GM19324 (cell line): ENCODE results near the gene SPRY1.

Source experiments
- ATAC-seq: cut with Tn5 transposase; IDR thresholded peaks from one replicate; pipeline ENCODE4 v1.9.1; 2021; ENCODE audit warnings: mild to moderate bottlenecking, moderate library complexity; ENCODE audit not compliant: unreplicated experiment, low FRiP score

The SPRY1 gene, protein sequence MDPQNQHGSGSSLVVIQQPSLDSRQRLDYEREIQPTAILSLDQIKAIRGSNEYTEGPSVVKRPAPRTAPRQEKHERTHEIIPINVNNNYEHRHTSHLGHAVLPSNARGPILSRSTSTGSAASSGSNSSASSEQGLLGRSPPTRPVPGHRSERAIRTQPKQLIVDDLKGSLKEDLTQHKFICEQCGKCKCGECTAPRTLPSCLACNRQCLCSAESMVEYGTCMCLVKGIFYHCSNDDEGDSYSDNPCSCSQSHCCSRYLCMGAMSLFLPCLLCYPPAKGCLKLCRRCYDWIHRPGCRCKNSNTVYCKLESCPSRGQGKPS

GRCh38 chr4:123396307-123397143, at the start of gene SPRY1:
SPRY1 (plus strand) TSS chr4:123396795; CDS start chr4:123401592, 4,797 bp downstream.
- ATAC-seq: peak; percentile 40

GRCh38 chr4:123346951-123347350, 49.6 kb upstream of the SPRY1 start:
- ATAC-seq: peak; percentile 51

DNA sequence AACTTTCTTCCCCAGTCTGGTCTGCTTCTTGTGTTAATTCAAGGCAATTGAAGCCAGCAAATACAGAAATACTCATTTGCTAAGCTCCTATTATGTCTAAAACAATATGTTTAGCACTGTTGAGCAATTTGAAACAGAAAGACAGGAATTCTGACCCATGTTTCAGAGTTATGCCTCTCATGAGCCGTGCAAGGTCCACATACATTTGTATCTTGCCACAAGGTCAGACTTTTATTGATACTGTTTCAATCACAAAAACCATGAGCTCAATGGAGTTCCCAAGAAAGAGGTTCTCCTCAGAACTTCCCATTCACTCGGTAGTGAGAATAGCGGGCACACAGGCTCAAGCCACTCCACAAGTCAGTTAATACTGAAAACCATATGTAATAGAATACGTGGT, 47.6 kb upstream of the SPRY1 start:
- ATAC-seq: no peak

GRCh38 chr4:123349421-123350190, 47.0 kb upstream of the SPRY1 start:
- no peak for ATAC-seq

DNA sequence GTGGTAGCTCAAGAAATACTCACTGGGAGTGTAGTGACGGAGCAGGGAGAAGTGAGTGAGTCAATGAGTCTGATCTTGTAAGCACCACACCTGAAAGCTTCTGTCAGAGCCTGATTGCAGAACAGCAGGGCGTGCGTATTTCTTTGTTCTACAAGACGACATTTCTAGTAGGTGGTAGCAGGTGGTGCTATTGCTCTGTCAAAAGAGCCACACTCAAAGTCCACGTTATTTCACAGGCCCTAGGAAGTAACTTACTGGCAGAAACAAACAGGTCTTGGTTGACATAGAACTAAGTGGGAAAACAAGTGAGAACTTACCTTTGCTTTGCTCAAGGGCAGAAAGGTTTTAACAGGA, 46.4 kb upstream of the SPRY1 start:
- no peak for ATAC-seq

GRCh38 chr4:123350726-123351125, 45.9 kb upstream of the SPRY1 start:
- no peak for ATAC-seq

- no peak for ATAC-seq
These were observed 44.9 kb upstream of the SPRY1 start for GRCh38 chr4:123351713-123352112.

DNA sequence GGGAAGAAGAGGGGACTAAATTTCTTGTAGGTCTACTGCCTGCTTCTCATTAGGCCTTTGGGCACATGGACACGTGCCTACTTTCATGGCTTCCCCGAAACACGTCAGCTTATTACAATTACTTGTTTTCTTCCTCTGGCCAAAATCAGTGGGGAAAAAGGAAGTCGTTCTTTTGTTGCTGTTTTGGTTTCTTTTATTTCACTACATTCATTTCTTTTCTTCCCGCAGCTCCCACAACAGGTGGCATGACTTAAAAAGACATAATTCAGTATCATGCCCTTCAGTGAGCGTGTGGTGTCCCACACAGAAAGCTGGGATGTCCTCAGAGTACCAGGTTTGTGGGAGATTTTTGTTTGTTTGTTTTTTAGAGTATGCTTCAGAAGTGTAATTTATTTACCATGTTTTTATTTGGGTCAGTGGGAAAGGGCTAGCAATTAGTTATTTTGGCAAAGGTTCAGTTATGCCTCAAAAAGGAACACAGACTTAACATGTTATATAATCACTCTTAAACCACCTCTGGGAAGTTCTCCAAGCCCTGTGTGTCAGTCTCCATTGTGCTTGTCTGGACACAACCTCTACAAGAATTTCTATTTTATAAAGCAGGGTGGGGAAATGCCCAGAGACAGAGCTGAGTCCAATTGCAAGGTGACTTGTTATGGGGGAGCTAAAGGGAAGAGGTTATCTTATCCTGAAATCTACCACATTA, 44.2 kb upstream of the SPRY1 start:
- no peak for ATAC-seq

GRCh38 chr4:123352966-123353365, 43.6 kb upstream of the SPRY1 start:
- no peak for ATAC-seq

- no peak for ATAC-seq
These were observed 42.9 kb upstream of the SPRY1 start for GRCh38 chr4:123353656-123354055.

- ATAC-seq: no peak
These were observed 41.9 kb upstream of the SPRY1 start for GRCh38 chr4:123354701-123355100.

DNA sequence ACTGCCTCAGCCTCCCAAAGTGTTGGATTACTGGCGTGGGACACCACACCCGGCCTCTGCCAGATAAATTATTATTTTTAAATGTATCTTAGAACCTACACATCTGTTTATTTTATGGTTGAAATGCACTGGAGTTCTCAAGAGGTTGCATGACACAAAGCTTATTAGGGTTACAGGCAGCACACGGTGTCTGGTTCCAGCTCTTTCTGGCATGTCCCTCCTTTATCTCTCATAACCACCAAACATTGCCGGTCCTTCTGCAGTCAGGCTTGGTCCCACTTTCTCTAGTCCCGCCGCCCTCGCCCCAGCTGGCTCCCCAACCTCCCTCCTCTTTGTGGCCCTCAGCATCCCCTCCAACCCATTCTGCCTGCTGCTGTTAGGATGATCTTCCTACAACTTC, 39.7 kb upstream of the SPRY1 start:
- ATAC-seq: no peak

DNA sequence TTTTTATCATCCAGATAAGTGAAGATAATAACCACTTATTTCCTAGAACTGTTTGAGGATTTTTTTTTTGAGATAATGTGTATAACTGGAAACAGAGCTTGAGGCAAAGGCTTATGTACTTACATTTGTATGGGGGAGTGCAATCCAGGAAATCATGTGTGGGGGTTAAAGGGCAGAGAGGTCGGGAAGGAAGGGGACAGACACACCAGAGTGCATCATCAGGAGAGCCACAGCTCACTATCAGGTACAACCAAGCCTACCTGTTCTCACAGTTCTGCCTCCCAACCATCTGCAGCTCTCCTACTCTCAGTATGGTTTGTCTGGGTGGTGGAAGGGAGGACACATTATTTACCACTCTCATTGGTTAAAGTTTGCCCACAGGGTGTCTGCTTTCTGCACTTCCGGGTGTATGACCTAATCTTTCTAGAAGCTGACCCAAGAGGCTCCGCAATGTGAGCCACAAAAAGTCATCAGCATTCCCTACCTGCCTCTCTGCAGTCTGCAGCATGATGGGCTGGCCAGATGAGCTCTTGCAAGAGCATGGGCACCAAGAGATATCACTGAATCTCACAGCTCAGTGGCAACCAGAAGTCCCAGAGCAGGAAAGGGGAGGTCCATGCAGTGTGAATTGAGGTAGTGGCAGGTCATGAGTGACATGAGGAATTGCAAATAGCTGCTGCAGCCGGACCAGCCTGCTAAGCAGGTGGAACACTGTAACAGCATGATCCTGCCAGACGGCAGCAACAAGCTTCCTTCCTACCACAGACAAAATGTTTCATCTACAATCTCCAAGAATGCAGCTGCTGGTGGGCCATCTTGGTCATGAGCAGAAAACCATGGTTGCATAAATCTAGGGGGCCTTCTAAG, 36.9 kb upstream of the SPRY1 start:
- no peak for ATAC-seq

GRCh38 chr4:123361195-123361861, 35.3 kb upstream of the SPRY1 start:
- no peak for ATAC-seq

- ATAC-seq: no peak
These were observed 34.5 kb upstream of the SPRY1 start for GRCh38 chr4:123362103-123362502.

DNA sequence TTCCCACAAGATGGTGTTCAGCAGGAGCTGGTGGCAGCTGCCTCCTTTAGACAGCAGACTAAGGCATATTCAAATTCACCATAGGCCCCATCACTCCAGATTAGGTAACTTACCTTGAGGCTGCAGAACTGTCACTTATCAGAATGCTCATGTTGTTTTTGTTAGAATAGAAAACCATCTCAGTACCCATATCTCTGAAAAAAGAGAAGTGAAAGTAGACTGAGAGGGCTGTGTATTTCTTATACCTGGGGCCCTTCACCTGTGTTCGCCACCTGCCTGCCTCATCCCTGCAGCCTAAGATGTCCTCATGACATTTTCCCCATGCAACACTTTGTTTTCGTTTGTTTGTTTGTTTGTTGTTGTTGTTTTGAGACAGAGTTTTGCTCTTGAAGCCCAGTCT, 32.9 kb upstream of the SPRY1 start:
- ATAC-seq: peak; percentile 90

GRCh38 chr4:123364906-123365305, 31.7 kb upstream of the SPRY1 start:
- ATAC-seq: no peak

DNA sequence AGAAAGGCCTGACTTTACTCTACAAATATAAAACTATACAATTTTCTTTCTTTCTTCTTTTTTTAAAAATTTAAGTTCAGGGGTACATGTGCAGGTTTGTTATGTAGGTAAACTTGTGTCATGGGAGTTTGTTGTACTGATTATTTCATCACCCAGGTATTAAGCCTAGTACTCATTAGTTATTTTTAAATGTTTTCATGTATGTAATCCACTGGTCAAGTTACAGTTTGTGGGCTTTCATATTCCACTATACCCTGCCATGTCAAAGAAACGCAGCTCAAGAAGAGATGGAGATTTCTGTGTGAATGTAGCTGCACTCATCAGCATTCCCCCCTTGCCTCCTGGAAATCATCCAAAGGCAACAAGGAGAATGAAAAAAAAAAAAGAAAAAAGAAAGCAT, 31.2 kb upstream of the SPRY1 start:
- ATAC-seq: no peak

GRCh38 chr4:123366144-123366748, 30.3 kb upstream of the SPRY1 start:
- no peak for ATAC-seq
